ENCODE data around the gene DSE.

The DSE gene

GRCh38 chr6:116465246-116465645 is 94.5 kb downstream of the DSE start:
- no peak overlapping the region for H3K4me3 ChIP-seq (ENCODE audit: low read length)
- TF ChIP-seq CTCF (IDR thresholded peaks at IDR 0.05; ENCODE audit: insufficient read depth, low read depth, low read length, missing control alignments) = no peak
- no peak for DNase-seq (ENCODE audit: low read depth)

- H3K4me3 ChIP-seq (ENCODE audit: low read length) = no peak overlapping the region
- TF ChIP-seq CTCF (IDR thresholded peaks at IDR 0.05; ENCODE audit: insufficient read depth, low read depth, low read length, missing control alignments) = no peak
- no peak for DNase-seq (ENCODE audit: low read depth)
These were observed 96.3 kb downstream of the DSE start for GRCh38 chr6:116467096-116467495.

GRCh38 chr6:116467514-116467913 is 96.8 kb downstream of the DSE start:
- no peak for DNase-seq (ENCODE audit: low read depth)
- no peak overlapping the region for H3K4me3 ChIP-seq (ENCODE audit: low read length)
- no peak for TF ChIP-seq CTCF (IDR thresholded peaks at IDR 0.05; ENCODE audit: insufficient read depth, low read depth, low read length, missing control alignments)

- no peak overlapping the region for H3K4me3 ChIP-seq (ENCODE audit: low read length)
- DNase-seq (ENCODE audit: low read depth) = no peak
- no peak for TF ChIP-seq CTCF (IDR thresholded peaks at IDR 0.05; ENCODE audit: insufficient read depth, low read depth, low read length, missing control alignments)
These were observed 97.5 kb downstream of the DSE start for GRCh38 chr6:116468293-116468692.

GRCh38 chr6:116471531-116471930 is 100.8 kb downstream of the DSE start:
- no peak overlapping the region for H3K4me3 ChIP-seq (ENCODE audit: low read length)
- no peak for DNase-seq (ENCODE audit: low read depth)
- no peak for TF ChIP-seq CTCF (IDR thresholded peaks at IDR 0.05; ENCODE audit: insufficient read depth, low read depth, low read length, missing control alignments)

GRCh38 chr6:116472706-116473105 is 102.0 kb downstream of the DSE start:
- DNase-seq (ENCODE audit: low read depth) = no peak
- TF ChIP-seq CTCF (IDR thresholded peaks at IDR 0.05; ENCODE audit: insufficient read depth, low read depth, low read length, missing control alignments) = no peak
- H3K4me3 ChIP-seq (ENCODE audit: low read length) = no peak overlapping the region

GRCh38 chr6:116475141-116475540 is 104.4 kb downstream of the DSE start:
- no peak for DNase-seq (ENCODE audit: low read depth)
- H3K4me3 ChIP-seq (ENCODE audit: low read length) = no peak overlapping the region
- no peak for TF ChIP-seq CTCF (IDR thresholded peaks at IDR 0.05; ENCODE audit: insufficient read depth, low read depth, low read length, missing control alignments)
